Putamen (tissue), 1 donor: ENCODE results near the gene ZFAND2B.

ENCODE experiments used
- DNase-seq: peaks from one replicate; pipeline ENCODE4 v3.0.0-alpha.2; 2016; ENCODE audit warnings: low spot score

Gene ZFAND2B

GRCh38 chr2:219204425-219205164 lies 2.0 kb upstream of the ZFAND2B start:
- DNase-seq = no peak

GRCh38 chr2:219205165-219205538 lies 1.4 kb upstream of the ZFAND2B start:
- DNase-seq = no peak

GRCh38 chr2:219205981-219206327 lies 628 bp upstream of the ZFAND2B start:
- DNase-seq = no peak

- no peak for DNase-seq
Observed at GRCh38 chr2:219207134-219207883, 727 bp downstream of the ZFAND2B start.

GRCh38 chr2:219207884-219208740 lies 1.5 kb downstream of the ZFAND2B start:
- no peak for DNase-seq

- no peak for DNase-seq
Observed at GRCh38 chr2:219209236-219210195, 2.9 kb downstream of the ZFAND2B start.

GRCh38 chr2:219210196-219210885 lies 3.8 kb downstream of the ZFAND2B start:
- no peak for DNase-seq

- no peak for DNase-seq
Observed at GRCh38 chr2:219210886-219211362, 4.3 kb downstream of the ZFAND2B start.

- DNase-seq = no peak
Observed at GRCh38 chr2:219213026-219213415, 6.4 kb downstream of the ZFAND2B start.

GRCh38 chr2:219213486-219214071 lies 7.0 kb downstream of the ZFAND2B start:
- DNase-seq = no peak

GRCh38 chr2:219214141-219214540 lies 7.6 kb downstream of the ZFAND2B start:
- DNase-seq = no peak

GRCh38 chr2:219214786-219215185 lies 8.2 kb downstream of the ZFAND2B start:
- DNase-seq = no peak

GRCh38 chr2:219215871-219216534 lies 9.4 kb downstream of the ZFAND2B start:
- DNase-seq = no peak

- no peak for DNase-seq
Observed at GRCh38 chr2:219216535-219216915, 9.9 kb downstream of the ZFAND2B start.

- peak; percentile 55 for DNase-seq
Observed at GRCh38 chr2:219218217-219218731, 11.7 kb downstream of the ZFAND2B start.

GRCh38 chr2:219218732-219219701 lies 12.4 kb downstream of the ZFAND2B start, which contains the start of gene ABCB6:
Gene ABCB6, minus strand, starts transcription at chr2:219218958. Its CDS starts 285 bp downstream, at chr2:219218673.
- DNase-seq = peak; percentile 96

GRCh38 chr2:219219784-219220532 lies 13.4 kb downstream of the ZFAND2B start:
- no peak for DNase-seq
